GM23338 (cell line): ENCODE measurements around the gene TUBB. TPM values are rescaled to one million over a fixed set of nuclear protein-coding genes. Genes with fewer than 3 reads are reported as not detected.
A peak's percentile ranks its signal among the peaks of the same experiment; 100 is the strongest.

Experiments
- ATAC-seq: fragments of 200-7000 bp; cut with Tn5 transposase; 3 replicates; pipeline ENCODE4 v1.9.1; 2020
- DNase-seq: peaks from one replicate; pipeline ENCODE4 v3.0.0-alpha.2; 2015; ENCODE audit warnings: low spot score
- H2AFZ ChIP-seq: fragments of 200-600 bp; sonication (generic); 2 replicates; pipeline ENCODE4 v1.8.0; 2016; ENCODE audit warnings: antibody characterized with exemption, mild to moderate bottlenecking, moderate library complexity
- H3F3A ChIP-seq: fragments of 200-600 bp; sonication (generic); replicated peaks from 2 replicates; pipeline ENCODE4 v1.8.0; 2017; ENCODE audit warnings: antibody characterized with exemption, mixed run types, low read depth
- H3K27ac ChIP-seq: fragments of 200-600 bp; sonication (generic); 2 replicates; pipeline ENCODE4 v1.6.1; 2016; ENCODE audit warnings: low read depth
- H3K27me3 ChIP-seq: fragments of 200-600 bp; sonication (generic); 2 replicates; pipeline ENCODE4 v1.8.0; 2016; ENCODE audit warnings: mild to moderate bottlenecking, mixed run types, moderate library complexity; ENCODE audit not compliant: insufficient read depth
- H3K36me3 ChIP-seq: fragments of 200-600 bp; sonication (generic); 2 replicates; pipeline ENCODE4 v1.8.0; 2016; ENCODE audit warnings: mild to moderate bottlenecking; ENCODE audit not compliant: insufficient read depth
- H3K4me1 ChIP-seq: fragments of 200-600 bp; sonication (generic); 2 replicates; pipeline ENCODE4 v1.8.0; 2016; ENCODE audit warnings: mild to moderate bottlenecking, moderate library complexity; ENCODE audit not compliant: insufficient read depth
- H3K4me2 ChIP-seq: fragments of 200-600 bp; sonication (generic); 2 replicates; pipeline ENCODE4 v1.7.1; 2017; ENCODE audit warnings: mixed run types
- H3K4me3 ChIP-seq: fragments of 200-600 bp; sonication (generic); 2 replicates; pipeline ENCODE4 v1.6.1; 2016; ENCODE audit warnings: mixed run types
- H3K79me2 ChIP-seq: fragments of 200-600 bp; sonication (generic); replicated peaks from 2 replicates; pipeline ENCODE4 v1.8.0; 2017; ENCODE audit warnings: mild to moderate bottlenecking; ENCODE audit not compliant: insufficient read depth
- H3K9me2 ChIP-seq: fragments of 200-600 bp; sonication (generic); 2 replicates; pipeline ENCODE4 v1.8.0; 2017; ENCODE audit not compliant: insufficient read depth
- H4K20me1 ChIP-seq: fragments of 200-600 bp; sonication (generic); replicated peaks from 2 replicates; pipeline ENCODE4 v1.8.0; 2017; ENCODE audit warnings: mild to moderate bottlenecking; ENCODE audit not compliant: insufficient read depth
- H3K27ac Mint-ChIP-seq: 2 replicates; pipeline ENCODE4 v1.8.0; 2020; ENCODE audit warnings: inconsistent platforms, mild to moderate bottlenecking, moderate library complexity, mixed read lengths
- H3K27me3 Mint-ChIP-seq: 3 replicates; pipeline ENCODE4 v1.8.0; 2022; ENCODE audit warnings: low read depth, mild to moderate bottlenecking, moderate library complexity, mixed read lengths, inconsistent platforms; ENCODE audit not compliant: insufficient read depth, poor library complexity
- H3K36me3 Mint-ChIP-seq: 3 replicates; pipeline ENCODE4 v1.8.0; 2021; ENCODE audit warnings: low read depth, mild to moderate bottlenecking, inconsistent platforms, moderate library complexity, mixed read lengths
- H3K4me1 Mint-ChIP-seq: 3 replicates; pipeline ENCODE4 v1.8.0; 2020; ENCODE audit warnings: mild to moderate bottlenecking, inconsistent platforms, mixed read lengths
- H3K4me3 Mint-ChIP-seq: 3 replicates; pipeline ENCODE4 v1.8.0; 2021; ENCODE audit warnings: moderate library complexity, mild to moderate bottlenecking, inconsistent platforms, mixed read lengths
- H3K9me3 Mint-ChIP-seq: 3 replicates; pipeline ENCODE4 v1.8.0; 2020; ENCODE audit warnings: moderate library complexity, mild to moderate bottlenecking, inconsistent platforms, mixed read lengths
- CTCF ChIP-seq, 2 experiments: fragments of 200-600 bp in 1 of 2; sonication (generic) in 1 of 2; conservative IDR thresholded peaks; 2 replicates each; pipeline versions ENCODE4 v1.5.1 to v1.6.1; 2016 to 2017; ENCODE audit warnings: antibody characterized with exemption in 2 of 2, low read depth in 2 of 2, mild to moderate bottlenecking in 2 of 2, moderate library complexity in 1 of 2
- EZH2 ChIP-seq: fragments of 200-600 bp; sonication (generic); IDR thresholded peaks from one replicate; pipeline ENCODE4 v1.8.0; 2017; ENCODE audit warnings: antibody characterized with exemption, mild to moderate bottlenecking, low read depth; ENCODE audit not compliant: unreplicated experiment
- EZH2phosphoT487 ChIP-seq: fragments of 200-600 bp; sonication (generic); IDR thresholded peaks from one replicate; pipeline ENCODE4 v1.8.1; 2018; ENCODE audit warnings: antibody characterized with exemption; ENCODE audit not compliant: unreplicated experiment
- JUNB ChIP-seq: IDR thresholded peaks from one replicate; pipeline ENCODE4 v1.6.1; 2016; ENCODE audit warnings: antibody characterized with exemption; ENCODE audit not compliant: unreplicated experiment
- NANOG ChIP-seq: IDR thresholded peaks from 2 replicates; pipeline ENCODE4 v1.6.1; 2016; ENCODE audit warnings: antibody characterized with exemption, borderline replicate concordance
- POLR2AphosphoS5 ChIP-seq: IDR thresholded peaks from 2 replicates; pipeline ENCODE4 v1.6.1; 2016; ENCODE audit warnings: antibody characterized with exemption, low read depth
- REST ChIP-seq: IDR thresholded peaks from one replicate; pipeline ENCODE4 v1.6.1; 2018; ENCODE audit warnings: antibody characterized with exemption; ENCODE audit not compliant: unreplicated experiment
- ZNF331 ChIP-seq: fragments of 250-450 bp; sonication (Bioruptor Pico); IDR thresholded peaks from 2 replicates; pipeline ENCODE4 v1.5.0; 2020; ENCODE audit warnings: low read depth, mild to moderate bottlenecking, moderate library complexity
- ZNF462 ChIP-seq: fragments of 250-450 bp; sonication (Bioruptor Pico); IDR thresholded peaks from 2 replicates; pipeline ENCODE4 v1.5.0; 2020; ENCODE audit warnings: mild to moderate bottlenecking, moderate library complexity
- polyA plus RNA-seq: library from polyadenylated mRNA; unstranded; fragments of >200 nt; fragmentation: Nextera tagmentation; extraction: Ambion mirVana; gene quantifications from 2 replicates; pipeline ENCODE4 v1.2.1, GENCODE V29; 2016
- total RNA-seq: library from RNA; depleted of rRNA; stranded (reverse); fragments of >200 nt; shearing (Covaris generic); gene quantifications from 2 replicates; pipeline ENCODE4 v1.2.3, GENCODE V29; 2014

Gene TUBB
- total and polyA plus RNA-seq, 2 experiments from 2014 or later = 1,041 to 1,704 TPM

- no peaks in the 10 kb centered on the region for H3K27me3 ChIP-seq
- peak overlapping the region; percentile 55 for H3K4me3 ChIP-seq
- peaks cover 50% of the 10 kb centered on the region for H3K27me3 Mint-ChIP-seq
- peak overlapping the region; percentile 97 for H3K27ac ChIP-seq
- peak; percentile 57; the same call in 1 of the 2 replicates for TF ChIP-seq POLR2AphosphoS5
- no peak for TF ChIP-seq NANOG
- peaks cover 42% of the 10 kb centered on the region for H3K4me1 Mint-ChIP-seq
- peaks cover 31% of the 10 kb centered on the region for H3K36me3 ChIP-seq
- peak overlapping the region; percentile 77 for H3K4me2 ChIP-seq
- peaks cover 68% of the 10 kb centered on the region for H3K79me2 ChIP-seq
- H3K36me3 Mint-ChIP-seq = peaks cover 56% of the 10 kb centered on the region
- DNase-seq (peak; percentile 66), ATAC-seq (no peak)
- peak overlapping the region; percentile 100 for H3K27ac Mint-ChIP-seq
- peaks cover 13% of the 10 kb centered on the region; the same call in 2 of the 3 replicates for H3K9me3 Mint-ChIP-seq
- peak overlapping the region; percentile 100 for H3K4me3 Mint-ChIP-seq
- H4K20me1 ChIP-seq = peaks cover 24% of the 10 kb centered on the region
- no peak overlapping the region for H2AFZ ChIP-seq
- no peaks in the 10 kb centered on the region for H3K9me2 ChIP-seq
- peaks cover 35% of the 10 kb centered on the region for H3F3A ChIP-seq
- H3K4me1 ChIP-seq = peaks cover 13% of the 10 kb centered on the region
These were observed 796 bp upstream of the TUBB start for GRCh38 chr6:30719356-30719755.

- peaks cover 34% of the 10 kb centered on the region for H3K36me3 ChIP-seq
- Mint-ChIP-seq H3K4me3 (peak overlapping the region; percentile 100), H3K36me3 (peaks cover 61% of the 10 kb centered on the region), H3K27ac (peak overlapping the region; percentile 100), H3K4me1 (peaks cover 48% of the 10 kb centered on the region), H3K27me3 (peaks cover 55% of the 10 kb centered on the region), H3K9me3 (peaks cover 13% of the 10 kb centered on the region; the same call in 2 of the 3 replicates)
- no peaks in the 10 kb centered on the region for H3K27me3 ChIP-seq
- peak overlapping the region; percentile 94 for H3K4me3 ChIP-seq
- ATAC-seq (peak; percentile 9), DNase-seq (peak; percentile 77)
- H3K27ac ChIP-seq = peak overlapping the region; percentile 99
- peak overlapping the region; percentile 94 for H3K4me2 ChIP-seq
- H4K20me1 ChIP-seq = peaks cover 31% of the 10 kb centered on the region
- H3K79me2 ChIP-seq = peaks cover 56% of the 10 kb centered on the region
- no peak overlapping the region for H2AFZ ChIP-seq
- H3F3A ChIP-seq = peaks cover 49% of the 10 kb centered on the region
- H3K9me2 ChIP-seq = no peaks in the 10 kb centered on the region
- H3K4me1 ChIP-seq = peaks cover 13% of the 10 kb centered on the region
- TF ChIP-seq EZH2phosphoT487 = no peak
- TF ChIP-seq ZNF331 = no peak
- no peak for TF ChIP-seq JUNB
- no peak for TF ChIP-seq CTCF (conservative IDR thresholded peaks at IDR 0.05; ENCODE audit: low read depth in 2 of 2)
- no peak for TF ChIP-seq EZH2
- no peak for TF ChIP-seq REST
- TF ChIP-seq ZNF462 (CRISPR knock-in tag) = no peak
These were observed 616 bp downstream of the TUBB start for GRCh38 chr6:30720738-30721197.
